HL-60 (cell line): ENCODE results near the gene TJP1.
"Not testable (repeated sequence)": the region's sequence is repeated elsewhere in the genome, so short reads cannot be mapped to it uniquely, and the experiment has no call there.

Experiments
- DNase-seq, 2 experiments: peaks; one replicate each; pipeline ENCODE4 v3.0.0-alpha.2; 2010 to 2020; ENCODE audit warnings: low read depth in 1 of 2, low spot score in 1 of 2
- H3K27ac ChIP-seq: fragments of 250-450 bp; sonication (Bioruptor Pico); replicated peaks from 2 replicates; pipeline ENCODE4 v1.5.1; 2020; ENCODE audit warnings: mild to moderate bottlenecking, moderate library complexity
- H3K27me3 ChIP-seq: fragments of 250-450 bp; sonication (Bioruptor Pico); 2 replicates; pipeline ENCODE4 v1.5.1; 2021; ENCODE audit warnings: mild to moderate bottlenecking, moderate library complexity; ENCODE audit not compliant: insufficient read depth, poor library complexity, severe bottlenecking
- H3K4me3 ChIP-seq: replicated peaks from 2 replicates; pipeline ENCODE4 v1.5.1; 2011; ENCODE audit warnings: mild to moderate bottlenecking, control low read depth, low read length; ENCODE audit not compliant: insufficient read depth
- GABPA ChIP-seq: IDR thresholded peaks from 2 replicates; pipeline ENCODE4 v1.6.1; 2012; ENCODE audit warnings: low read depth
- POLR2AphosphoS5 ChIP-seq: IDR thresholded peaks from 2 replicates; pipeline ENCODE4 v1.6.1; 2012; ENCODE audit warnings: low read depth
- REST ChIP-seq: IDR thresholded peaks from 2 replicates; pipeline ENCODE4 v1.6.1; 2012; ENCODE audit warnings: low read depth; ENCODE audit not compliant: insufficient replicate concordance
- SPI1 ChIP-seq: IDR thresholded peaks from 2 replicates; pipeline ENCODE4 v1.6.1; 2012; ENCODE audit warnings: low read depth, mild to moderate bottlenecking, borderline replicate concordance
- TF ChIP-seq, protein P1 (sequence below): IDR thresholded peaks from one replicate; pipeline ENCODE4 v1.5.1; 2011; ENCODE audit warnings: low read length, control low read depth, inconsistent platforms; ENCODE audit not compliant: insufficient read depth

Gene TJP1

DNA sequence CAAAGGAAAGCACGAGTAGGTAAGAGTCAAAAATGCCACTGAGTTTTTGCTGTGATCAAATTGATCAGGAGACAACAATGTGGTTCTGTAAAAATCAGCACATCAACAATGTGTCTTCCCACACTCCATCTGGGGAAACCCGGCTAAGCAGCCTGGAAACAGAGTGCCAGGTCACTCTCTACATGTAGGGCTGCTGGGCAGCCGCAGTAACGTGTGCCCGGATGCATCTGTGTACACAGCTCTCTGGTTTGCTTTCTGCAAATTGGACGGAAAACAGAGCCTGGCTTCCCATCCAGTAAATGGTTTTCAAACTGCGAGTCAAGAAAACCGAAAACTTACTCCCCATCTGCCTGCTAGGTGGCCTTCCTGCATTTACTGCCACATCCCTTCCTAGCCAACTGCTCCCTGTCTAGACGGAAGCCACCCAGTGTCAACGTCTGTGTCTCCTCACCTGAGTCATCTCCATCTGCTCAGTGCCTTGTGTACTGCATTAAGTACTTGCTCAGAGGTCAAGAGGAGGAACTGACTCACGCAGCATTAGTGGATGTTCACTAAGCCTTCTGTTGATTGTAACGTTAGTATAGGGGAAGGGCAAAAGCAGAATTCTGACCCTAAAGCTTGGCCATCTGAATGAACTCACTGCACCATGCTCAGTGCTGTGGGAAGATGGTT is 124.1 kb downstream of the TJP1 start:
- H3K4me3 ChIP-seq = no peak overlapping the region
- TF ChIP-seq, protein P1, sequence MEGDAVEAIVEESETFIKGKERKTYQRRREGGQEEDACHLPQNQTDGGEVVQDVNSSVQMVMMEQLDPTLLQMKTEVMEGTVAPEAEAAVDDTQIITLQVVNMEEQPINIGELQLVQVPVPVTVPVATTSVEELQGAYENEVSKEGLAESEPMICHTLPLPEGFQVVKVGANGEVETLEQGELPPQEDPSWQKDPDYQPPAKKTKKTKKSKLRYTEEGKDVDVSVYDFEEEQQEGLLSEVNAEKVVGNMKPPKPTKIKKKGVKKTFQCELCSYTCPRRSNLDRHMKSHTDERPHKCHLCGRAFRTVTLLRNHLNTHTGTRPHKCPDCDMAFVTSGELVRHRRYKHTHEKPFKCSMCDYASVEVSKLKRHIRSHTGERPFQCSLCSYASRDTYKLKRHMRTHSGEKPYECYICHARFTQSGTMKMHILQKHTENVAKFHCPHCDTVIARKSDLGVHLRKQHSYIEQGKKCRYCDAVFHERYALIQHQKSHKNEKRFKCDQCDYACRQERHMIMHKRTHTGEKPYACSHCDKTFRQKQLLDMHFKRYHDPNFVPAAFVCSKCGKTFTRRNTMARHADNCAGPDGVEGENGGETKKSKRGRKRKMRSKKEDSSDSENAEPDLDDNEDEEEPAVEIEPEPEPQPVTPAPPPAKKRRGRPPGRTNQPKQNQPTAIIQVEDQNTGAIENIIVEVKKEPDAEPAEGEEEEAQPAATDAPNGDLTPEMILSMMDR = no peak
- no peak for DNase-seq
- no peak overlapping the region for H3K27ac ChIP-seq
- H3K27me3 ChIP-seq = no peaks in the 10 kb centered on the region

DNA sequence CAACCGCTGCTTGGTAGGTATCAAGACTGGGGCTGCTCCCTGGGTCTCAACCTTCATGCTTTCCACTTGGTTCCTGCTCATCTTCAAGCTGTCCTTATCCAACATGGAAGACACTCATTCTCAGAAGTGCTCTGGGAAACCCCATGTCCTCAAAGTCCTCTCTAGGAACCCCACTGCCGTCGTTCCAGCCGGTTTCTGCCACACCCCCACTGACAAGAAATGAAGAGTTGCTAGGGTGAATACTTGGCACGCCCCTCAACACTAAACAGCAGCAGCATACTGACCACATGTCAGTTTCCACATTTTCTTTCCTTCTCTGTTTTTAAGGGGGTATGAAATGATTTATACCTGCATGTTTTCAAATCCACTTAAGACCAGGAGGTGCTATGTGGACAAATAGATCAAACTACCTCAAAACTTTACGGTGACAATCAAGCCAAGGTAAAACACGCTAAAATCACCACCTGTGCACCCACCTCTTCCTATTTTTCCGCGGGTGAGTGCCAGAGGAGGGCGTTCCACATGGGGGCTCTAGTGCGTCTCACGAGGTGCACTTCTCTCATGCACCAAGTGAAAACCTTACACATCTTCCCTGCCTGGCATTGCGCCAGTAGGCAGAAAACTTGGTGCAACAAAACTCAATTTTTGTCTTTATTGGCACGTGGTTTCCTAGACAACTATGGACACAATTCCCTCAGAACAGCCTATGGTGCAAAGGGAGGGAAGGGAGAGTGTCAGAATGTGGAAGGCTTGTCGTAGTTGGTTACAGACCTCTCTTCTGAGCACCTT is 125.1 kb downstream of the TJP1 start:
- H3K4me3 ChIP-seq = no peak overlapping the region
- TF ChIP-seq GABPA (no peak), REST (no peak), POLR2AphosphoS5 (no peak), SPI1 (no peak)
- TF ChIP-seq, protein P1 = no peak
- no peak for DNase-seq
- H3K27ac ChIP-seq = no peak overlapping the region
- H3K27me3 ChIP-seq = no peaks in the 10 kb centered on the region

DNA sequence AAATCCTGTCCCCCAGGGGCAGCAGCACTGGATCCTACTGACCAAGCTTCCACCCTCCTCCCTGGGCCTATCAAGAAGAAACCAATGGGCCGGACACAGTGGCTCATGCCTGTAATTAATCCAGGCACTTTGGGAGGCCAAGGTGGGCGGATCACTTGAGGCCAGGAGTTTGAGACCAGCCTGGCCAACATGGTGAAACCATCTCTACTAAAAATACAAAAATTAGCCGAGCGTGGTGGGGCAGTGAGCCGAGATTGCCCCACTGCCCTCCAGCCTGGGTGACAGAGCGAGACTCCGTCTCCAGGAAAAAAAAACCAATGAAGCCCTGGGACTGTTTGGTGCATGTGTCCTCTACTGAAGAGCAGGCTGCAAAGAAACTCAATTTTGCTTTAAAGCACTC is 125.8 kb downstream of the TJP1 start:
- H3K27me3 ChIP-seq, DNase-seq, H3K4me3 ChIP-seq, H3K27ac ChIP-seq: not testable (repeated sequence)

GRCh38 chr15:29695489-29696167 is 126.6 kb downstream of the TJP1 start:
- DNase-seq = no peak
- Histone ChIP-seq H3K27ac (no peak overlapping the region), H3K4me3 (no peak overlapping the region), H3K27me3 (no peaks in the 10 kb centered on the region)
- TF ChIP-seq SPI1 (no peak), REST (no peak), POLR2AphosphoS5 (no peak), GABPA (no peak)
- TF ChIP-seq, protein P1 = no peak
